Right renal cortex interstitium (tissue), 3 donors: ENCODE measurements around the gene CATSPERE. TPM values are rescaled to one million over a fixed set of nuclear protein-coding genes. Genes with fewer than 3 reads are reported as not detected.
"Not testable (repeated sequence)": the region's sequence is repeated elsewhere in the genome, so short reads cannot be mapped to it uniquely, and the experiment has no call there.

Experiments used
- DNase-seq, 3 donors: peaks; one replicate each; pipeline ENCODE4 v3.0.0-alpha.2; 2013; ENCODE audit warnings: low read depth in 3 of 3, low spot score in 2 of 3
- polyA plus RNA-seq, 3 donors: library from polyadenylated mRNA; unstranded; fragments of 120-200 nt; gene quantifications; one replicate each; pipeline ENCODE4 v1.2.1, GENCODE V29; 2013; ENCODE audit not compliant: insufficient read length in 3 of 3

CATSPERE gene
- polyA plus RNA-seq, 3 donors = 1.9 to 2.8 (median 2.6) TPM

GRCh38 chr1:244536316-244536715 lies 75.2 kb downstream of the CATSPERE start:
- no peak for DNase-seq

- DNase-seq = no peak
These were observed 84.4 kb downstream of the CATSPERE start for GRCh38 chr1:244545511-244545910.

GRCh38 chr1:244548558-244549115 lies 87.6 kb downstream of the CATSPERE start:
- DNase-seq = no peak

- DNase-seq = no peak
These were observed 91.3 kb downstream of the CATSPERE start for GRCh38 chr1:244552336-244552735.

- no peak for DNase-seq
These were observed 95.2 kb downstream of the CATSPERE start for GRCh38 chr1:244556263-244556662.

GRCh38 chr1:244557565-244557964 lies 96.5 kb downstream of the CATSPERE start:
- no peak for DNase-seq

GRCh38 chr1:244559561-244559960 lies 98.5 kb downstream of the CATSPERE start:
- DNase-seq = no peak

- not testable (repeated sequence) for DNase-seq
These were observed 101.8 kb downstream of the CATSPERE start for GRCh38 chr1:244562877-244563276.

GRCh38 chr1:244573768-244574167 lies 112.7 kb downstream of the CATSPERE start:
- no peak for DNase-seq

- DNase-seq = no peak
These were observed 115.3 kb downstream of the CATSPERE start for GRCh38 chr1:244576259-244576892.

- not testable (repeated sequence) for DNase-seq
These were observed 117.1 kb downstream of the CATSPERE start for GRCh38 chr1:244578205-244578604.

GRCh38 chr1:244583358-244583982 lies 122.4 kb downstream of the CATSPERE start:
- DNase-seq = no peak

GRCh38 chr1:244585867-244586266 lies 124.8 kb downstream of the CATSPERE start:
- no peak for DNase-seq

GRCh38 chr1:244590670-244591069 lies 129.6 kb downstream of the CATSPERE start:
- DNase-seq = no peak

- DNase-seq = no peak
These were observed 137.5 kb downstream of the CATSPERE start for GRCh38 chr1:244598611-244599010.

- DNase-seq = no peak
These were observed 138.9 kb downstream of the CATSPERE start for GRCh38 chr1:244599937-244600350.

- no peak for DNase-seq
These were observed 140.3 kb downstream of the CATSPERE start for GRCh38 chr1:244601336-244601735.

- DNase-seq = peak in 2 of 3 donors; percentile 5 to 7
These were observed 142.4 kb downstream of the CATSPERE start for GRCh38 chr1:244603498-244603897.

GRCh38 chr1:244605835-244606370 lies 144.8 kb downstream of the CATSPERE start:
- DNase-seq = no peak

GRCh38 chr1:244614113-244614836 lies 153.2 kb downstream of the CATSPERE start:
- DNase-seq = no peak

- no peak for DNase-seq
These were observed 153.8 kb downstream of the CATSPERE start for GRCh38 chr1:244614879-244615278.
